Stimulated activated CD4-positive, alpha-beta T cell treated with anti-CD3 and anti-CD28 coated beads, Interleukin-12 subunit alpha, Interleukin-12 subunit beta, amount 100 ng/mL, for 48 hours (primary cell): ENCODE results near the gene CD34.
"Not testable (repeated sequence)": the region's sequence is repeated elsewhere in the genome, so short reads cannot be mapped to it uniquely, and the experiment has no call there.

Experiments used
- DNase-seq, 3 donors: peaks; one replicate each; pipeline ENCODE4 v3.0.0-alpha.2; 2020; ENCODE audit warnings: low read depth in 2 of 3, low spot score in 1 of 3

The CD34 gene

DNA sequence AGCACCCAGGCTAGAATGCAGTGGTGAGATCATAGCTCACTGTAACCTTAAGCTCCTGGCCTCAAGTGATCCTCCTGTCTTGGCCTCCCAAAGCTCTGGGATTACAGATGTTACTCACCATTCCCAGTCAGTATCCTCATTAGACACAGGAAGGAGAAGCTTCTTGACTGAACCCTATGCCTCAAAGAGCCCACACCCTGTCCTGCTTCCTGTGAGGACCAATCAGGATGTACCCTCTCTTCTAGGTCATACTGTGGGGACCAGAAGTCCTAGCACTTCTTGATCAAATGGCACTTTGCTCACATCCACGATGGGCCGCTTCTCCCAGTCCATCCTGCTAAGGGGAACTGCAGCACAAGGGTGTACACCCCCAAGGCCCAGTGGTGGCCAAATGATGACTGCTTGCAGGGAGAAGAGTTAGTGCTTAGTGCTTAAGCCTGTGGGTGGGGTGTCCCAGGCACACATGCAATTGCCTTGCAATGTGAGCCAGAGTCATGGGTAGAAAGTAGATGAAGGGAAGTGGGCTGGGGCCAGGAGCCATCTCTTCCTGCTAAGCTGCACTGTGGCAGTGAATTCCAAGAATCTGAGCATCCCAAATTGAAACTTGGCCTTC is 9.8 kb downstream of the CD34 start:
- no peak for DNase-seq

DNA sequence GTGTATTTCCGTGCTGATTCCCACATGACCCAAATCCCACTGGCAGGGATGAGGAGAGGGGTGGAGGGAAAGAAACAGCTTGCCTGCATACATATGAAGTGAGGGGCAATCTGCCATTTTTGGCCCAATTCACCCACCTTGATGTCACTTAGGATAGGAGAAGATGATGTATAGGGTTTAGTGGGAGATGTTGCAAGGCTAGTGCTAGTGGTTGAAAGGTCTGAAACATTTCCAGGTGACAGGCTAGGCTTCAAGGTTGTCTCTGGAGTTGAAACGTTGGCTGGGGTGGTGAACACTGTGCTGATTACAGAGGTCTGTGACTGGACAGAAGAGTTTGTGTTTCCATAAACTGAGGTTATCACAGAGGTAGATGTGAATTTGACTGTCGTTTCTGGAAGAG is 12.1 kb downstream of the CD34 start:
- no peak for DNase-seq

DNA sequence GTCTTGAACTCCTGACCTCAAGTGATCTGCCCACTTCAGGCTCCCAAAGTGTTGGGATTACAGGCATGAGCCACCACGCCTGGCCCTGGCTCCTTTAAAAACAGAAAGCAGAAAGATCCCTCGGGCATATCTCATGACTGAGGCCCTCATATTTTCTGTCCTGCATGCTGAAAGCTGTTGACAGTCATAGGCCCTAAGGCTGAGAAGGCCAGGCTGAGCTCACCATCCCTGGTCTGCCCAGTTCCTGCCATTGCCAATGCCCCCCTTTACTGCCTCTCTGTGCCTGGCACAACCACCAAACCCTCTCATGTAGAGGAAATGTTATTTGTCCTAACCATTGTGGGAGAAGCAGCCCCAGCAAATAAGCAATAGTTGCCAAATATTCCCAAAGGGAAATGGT is 12.7 kb downstream of the CD34 start:
- DNase-seq: no peak

DNA sequence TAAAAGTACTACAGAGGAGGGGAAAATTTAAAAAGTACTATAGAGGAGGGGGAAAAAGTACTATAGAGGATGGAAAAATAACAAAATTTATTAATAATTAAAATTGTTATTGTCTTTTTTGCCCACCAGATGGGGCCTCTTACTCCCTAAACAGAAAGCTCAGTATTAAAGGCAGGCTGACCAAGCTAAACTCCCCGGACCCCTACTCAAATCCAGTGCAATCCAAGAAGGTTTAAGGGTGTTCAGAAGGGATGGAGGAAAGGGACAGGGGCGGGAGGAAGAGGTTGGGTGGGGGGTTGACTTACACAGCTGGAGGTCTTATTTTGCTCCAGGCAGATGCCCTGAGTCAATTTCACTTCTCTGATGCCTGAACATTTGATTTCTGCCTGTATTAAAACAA is 13.7 kb downstream of the CD34 start:
- no peak for DNase-seq

DNA sequence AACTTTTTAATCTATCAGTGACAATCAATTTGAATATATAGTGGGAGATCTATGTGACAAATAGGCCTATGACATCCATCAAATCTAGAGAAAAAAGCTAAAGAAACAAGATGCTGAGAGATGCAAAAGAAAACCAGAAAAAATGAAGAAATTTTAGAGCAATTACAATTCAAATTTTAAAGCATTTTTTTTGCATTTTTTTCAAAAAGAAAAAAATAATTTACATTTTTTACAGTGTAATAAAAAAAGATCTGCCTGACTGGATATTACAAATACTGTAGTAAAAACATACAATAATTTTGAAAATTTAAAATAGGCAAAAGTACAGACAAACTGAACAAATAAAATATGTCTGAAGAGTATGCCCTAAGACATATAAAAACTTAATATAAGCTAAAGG is 14.4 kb downstream of the CD34 start:
- DNase-seq: no peak

DNA sequence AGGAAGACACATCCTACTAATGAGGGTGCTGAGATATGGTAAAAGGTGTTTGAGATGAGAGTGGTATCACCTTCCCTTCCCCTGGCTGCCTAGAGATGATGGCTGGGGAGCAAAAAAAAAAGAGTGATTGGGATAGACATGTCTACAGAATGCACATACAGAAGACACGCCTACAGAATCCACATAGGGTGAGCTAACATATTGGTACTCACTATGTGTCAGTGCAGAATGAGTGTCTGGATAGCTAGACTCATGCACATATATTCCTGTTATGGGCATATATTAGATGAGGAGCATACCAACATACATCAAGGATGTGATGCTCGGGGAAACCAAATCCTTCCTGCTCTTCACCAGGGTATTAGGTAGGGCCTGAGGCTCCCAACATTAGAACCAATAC is 16.2 kb downstream of the CD34 start:
- no peak for DNase-seq

DNA sequence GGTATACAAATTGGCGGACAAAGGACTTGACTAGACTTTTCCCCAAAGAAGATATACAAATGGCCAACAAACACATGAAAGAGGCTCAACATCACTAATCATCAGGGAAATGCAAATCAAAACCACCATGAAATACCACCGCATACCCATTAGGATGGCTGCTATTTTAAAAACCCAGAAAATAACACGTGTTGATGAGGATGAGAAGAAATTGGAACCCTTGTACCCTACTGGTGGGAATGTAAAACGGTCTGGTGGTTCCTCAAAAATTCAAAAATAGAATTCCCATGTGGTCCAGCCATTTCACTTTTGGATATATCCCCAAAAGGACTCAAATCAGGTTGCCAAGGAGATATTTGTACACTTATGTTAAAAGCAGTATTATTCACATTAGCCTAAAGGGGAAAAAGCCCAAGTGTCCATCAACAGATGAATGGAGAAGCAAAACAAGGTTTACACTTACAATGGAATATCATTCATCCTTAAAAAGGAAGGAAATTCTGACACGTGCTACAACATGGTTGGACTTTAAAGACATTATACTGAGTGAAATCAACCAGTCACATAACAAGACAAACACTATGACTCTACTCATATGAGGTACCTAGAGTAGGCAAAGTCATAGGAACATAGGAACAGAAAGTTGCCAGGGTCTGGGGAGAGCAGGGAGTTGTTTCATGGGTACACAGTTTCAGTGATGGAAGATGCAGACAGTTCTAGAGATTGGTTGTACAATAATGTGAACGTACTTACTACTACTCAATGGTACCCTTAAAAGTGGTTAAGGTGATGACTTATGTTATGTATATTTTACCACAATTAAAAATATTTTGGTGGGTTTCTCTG is 17.0 kb downstream of the CD34 start:
- DNase-seq: no peak

DNA sequence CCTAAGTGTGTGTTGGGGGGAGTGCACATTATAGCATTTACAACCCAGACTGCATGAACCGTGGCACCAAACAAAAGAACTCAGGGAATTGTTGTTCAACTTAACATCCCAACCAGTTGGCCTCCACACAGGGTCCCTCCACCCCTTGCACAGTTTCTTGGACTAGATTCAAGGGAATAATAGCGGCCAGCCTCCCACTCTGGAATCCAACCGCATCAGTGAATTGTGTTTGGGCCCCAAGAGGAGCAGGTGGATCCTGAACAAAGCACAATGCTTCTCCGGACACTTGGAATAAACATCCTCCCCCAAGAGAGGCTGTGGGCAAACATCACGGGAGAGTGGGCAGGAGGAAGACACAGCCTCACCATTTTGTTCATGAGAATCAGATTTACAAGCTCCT is 18.2 kb downstream of the CD34 start:
- no peak for DNase-seq

DNA sequence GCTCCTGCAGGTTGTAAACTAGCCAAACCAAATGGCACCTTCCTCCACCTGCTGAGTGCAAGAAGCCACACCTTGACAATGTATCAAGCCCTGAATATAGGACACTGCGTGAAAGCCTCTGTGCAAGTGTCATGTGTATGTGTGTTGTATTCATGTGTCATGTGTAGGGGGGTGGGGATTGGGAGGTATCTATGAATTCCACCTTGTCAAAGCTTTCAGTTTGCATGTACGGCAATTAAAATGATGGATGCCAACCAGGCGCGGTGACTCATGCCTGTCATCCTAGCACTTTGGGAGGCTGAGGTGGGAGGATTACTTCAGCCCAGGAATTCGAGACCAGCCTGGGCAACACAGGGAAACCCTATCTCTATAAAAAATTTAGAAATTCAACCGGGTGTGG is 19.8 kb downstream of the CD34 start:
- DNase-seq: no peak

DNA sequence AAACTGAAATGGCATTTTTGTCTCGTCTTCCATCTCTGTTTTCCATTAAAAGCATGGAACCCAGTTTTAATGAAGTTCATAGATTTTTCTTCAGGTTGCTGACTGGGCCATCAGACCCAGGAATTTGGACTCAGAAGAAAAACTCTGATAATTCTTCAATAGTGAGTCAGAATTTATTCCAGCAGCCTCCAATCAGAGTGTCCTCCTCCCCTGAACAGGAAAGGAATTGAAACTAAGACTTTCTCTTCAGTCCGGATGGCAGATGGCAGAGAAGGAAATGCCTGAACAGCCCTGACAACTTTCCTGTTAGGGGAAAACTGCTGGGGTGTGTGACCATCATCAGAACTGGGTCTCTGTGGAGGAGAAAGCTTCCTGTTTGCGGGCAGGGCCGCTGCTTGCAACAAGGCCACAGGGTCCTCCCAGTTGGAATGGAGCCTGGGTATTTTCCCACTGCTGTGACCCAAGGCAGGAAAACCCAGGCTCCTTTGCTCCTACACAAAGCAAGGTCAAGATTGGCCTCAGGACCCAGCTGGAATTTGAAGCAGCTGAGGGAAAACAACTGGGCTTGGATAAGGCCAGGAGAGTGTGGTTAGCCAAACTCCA is 20.7 kb downstream of the CD34 start:
- DNase-seq: no peak

DNA sequence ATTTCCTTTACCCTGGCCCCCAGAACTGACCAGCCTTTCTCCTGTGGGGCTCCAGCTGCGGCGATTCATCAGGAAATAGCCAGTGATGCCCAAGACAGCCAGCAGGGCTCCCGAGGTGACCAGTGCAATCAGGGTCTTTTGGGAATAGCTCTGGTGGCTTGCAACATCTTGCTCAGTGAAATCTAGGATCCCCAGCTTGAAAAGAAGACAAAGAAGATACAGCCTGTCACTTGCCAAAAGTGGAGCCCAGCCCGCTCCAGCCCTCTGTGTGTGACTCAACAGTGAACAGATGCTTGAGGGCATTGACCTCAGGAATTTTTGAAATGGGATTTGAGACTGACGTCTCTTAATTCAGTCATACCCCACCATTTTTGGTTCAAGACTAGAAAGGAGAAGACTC is 22.3 kb downstream of the CD34 start:
- no peak for DNase-seq

DNA sequence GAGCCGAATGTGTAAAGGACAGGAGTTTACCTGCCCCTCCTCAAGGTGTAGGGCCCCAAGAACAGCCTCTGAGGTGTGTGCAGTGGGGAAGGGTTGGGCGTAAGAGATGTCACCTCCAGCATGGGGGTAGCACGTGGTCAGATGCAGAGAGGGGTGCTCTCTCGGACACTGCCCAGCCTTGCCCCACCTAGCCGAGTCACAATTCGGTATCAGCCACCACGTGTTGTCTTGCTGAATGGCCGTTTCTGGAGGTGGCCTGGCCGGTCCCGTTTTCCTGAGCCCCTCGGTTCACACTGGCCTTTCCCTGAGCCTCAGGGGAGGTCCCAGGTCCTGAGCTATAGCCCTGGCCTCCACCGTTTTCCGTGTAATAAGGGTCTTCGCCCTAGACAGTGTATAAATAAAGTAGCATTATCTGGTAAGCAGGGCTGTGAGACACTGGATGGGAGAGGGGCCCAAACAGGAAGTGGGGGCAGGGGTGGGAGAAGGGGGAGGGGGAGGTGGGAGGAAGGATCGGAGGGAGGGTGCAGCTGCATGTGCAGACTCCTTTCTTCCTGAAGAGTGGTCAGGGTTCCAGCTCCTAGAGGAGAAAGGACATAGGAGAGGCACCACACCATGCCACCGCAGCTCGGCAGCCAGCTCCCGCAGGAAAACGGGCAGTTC is 23.3 kb downstream of the CD34 start:
- no peak for DNase-seq

DNA sequence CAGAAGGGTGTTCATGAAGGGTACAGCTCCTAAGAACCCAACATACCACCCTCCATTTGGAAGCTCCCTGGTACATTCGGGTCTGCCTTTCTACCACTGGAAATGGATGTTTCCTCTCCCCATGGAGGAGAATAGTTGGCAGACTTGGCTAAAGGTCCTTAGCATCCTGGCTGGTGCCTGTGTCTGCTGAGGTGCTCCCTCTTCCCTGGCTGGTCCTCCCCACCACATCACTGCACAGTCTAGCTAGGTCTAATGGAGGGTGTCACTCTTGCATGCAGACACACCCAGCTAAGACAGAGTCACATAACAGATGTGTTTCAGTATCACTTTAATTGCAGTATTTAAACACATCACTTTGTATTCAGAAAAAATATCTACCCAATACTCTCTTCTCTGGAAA is 24.7 kb downstream of the CD34 start:
- DNase-seq: no peak

DNA sequence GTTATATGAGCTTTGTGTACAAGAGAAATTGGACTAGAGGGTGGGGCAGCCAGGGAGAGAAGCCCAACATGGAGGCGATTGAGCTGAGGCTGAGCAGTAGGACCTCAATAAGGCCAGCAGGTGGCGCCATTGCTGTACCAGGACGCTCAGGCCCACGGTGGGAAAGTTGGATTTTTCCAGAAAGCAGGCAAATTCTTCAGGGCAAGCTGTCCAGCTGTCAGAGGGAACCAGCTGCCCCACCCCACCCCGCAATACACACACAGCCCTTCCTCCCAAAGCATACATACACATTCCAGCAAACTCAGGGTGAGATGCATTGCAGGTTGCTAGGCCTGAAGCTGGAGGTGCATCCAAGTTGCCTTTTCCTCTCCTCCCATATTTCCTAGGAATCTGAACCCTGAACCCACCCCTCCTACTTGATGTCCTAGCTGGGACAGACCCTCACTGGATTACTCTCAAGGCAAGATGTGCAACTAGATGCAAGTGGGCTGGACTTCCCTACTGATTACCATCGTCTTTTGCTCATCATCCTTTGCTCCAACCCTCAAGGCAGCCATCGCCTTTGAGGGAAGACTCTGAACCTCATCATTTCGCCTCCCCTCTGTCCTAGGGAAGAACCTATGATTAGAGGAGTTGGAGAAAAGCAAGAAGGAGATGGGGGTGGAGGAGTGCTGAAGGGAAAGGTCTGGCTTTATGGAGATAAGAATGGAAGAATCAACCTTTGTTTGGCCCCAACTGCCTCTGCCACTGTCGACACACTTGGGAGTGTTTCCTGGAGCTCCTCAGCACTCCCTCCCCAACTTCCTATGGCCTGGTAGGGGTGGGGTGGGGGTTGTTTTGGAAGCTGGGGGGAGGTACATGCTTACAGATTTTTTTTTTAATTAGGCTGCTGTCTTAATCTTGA is 25.5 kb downstream of the CD34 start:
- DNase-seq: peak; percentile 46 to 62 (median 57)

DNA sequence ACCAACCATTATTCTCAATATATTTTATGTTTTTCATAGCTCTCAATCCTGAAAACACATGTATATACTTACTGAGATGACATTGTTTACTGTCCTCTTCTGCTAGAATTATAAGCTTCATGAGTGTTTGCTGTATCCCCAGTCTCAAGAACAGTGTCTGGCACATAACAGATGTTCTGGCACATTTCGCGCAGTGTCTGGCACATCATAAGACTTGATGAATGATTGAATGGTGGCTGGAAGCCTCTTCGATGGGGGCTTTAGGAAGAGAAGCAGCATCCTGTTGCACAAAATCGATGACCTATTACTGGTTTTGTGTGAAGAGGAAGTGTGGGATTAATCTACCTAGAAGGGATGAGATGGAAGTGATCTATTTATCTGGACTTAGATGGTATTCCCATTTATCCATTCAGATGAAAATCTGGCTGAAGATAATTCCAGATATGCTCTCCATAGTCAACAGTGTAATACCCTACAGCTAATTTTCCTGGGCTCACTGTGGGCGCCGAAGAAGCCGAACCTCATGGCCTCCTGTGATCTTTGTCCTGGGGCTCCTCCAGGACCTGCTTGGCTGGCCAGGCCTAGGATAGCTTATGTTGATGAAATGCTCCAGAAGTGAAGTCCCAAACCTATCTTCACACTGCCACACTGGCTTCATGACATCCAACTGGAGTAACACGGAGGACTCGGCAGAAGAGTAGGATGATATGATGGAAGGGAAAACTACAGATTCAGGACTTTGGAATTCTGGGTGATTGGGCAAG is 26.5 kb downstream of the CD34 start:
- DNase-seq: no peak

DNA sequence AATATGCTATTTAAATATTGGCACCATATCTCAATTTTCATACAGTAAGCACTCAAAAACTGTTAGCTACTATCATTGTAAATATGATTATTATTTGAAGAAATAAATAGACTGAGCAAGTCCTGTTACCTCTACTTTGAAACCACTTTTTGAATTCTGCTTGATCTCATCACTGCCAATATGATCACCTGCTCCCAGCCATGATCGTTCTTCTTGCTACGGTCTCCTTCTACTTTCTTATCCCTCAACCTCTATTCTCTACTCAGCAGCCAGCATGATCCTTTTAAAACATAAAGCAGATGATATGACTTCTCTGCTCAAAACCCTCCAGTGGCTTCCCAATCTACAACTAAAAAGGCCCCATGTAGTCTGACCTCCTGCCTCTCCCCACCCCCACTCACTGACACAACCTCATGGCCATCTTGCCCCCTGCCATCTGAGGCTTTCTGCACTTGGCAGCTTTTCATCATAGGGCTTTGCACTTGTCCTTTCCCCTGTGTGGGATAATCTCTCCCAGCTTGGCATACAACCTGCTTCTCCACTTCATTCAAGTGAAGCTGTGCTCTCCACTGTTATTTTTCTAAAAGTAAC is 27.2 kb downstream of the CD34 start:
- no peak for DNase-seq

DNA sequence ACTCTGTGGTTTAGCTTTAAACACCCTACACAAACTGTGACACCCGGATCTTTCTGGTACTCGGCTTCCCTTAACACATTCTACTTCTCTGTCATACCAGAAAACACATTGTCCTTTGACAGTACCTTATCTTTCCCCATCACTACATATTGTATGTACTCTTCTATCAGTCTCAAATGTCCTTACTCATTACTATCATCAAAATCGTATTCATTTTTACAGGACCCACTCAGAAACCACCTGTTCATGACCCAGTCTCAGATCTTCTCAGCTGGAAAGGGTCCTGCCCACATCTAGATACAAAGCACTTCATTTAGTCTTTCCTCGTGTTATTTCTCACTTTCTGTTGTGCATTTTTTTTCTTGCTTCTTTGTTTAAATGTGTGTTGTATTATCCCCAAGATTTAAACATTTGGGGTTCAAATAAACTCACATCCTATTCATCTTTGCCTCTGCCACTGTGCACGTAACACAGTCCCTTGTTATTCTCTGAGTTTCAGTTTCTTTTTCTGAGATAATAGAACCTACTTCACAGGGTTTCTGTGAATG is 27.7 kb downstream of the CD34 start:
- no peak for DNase-seq

DNA sequence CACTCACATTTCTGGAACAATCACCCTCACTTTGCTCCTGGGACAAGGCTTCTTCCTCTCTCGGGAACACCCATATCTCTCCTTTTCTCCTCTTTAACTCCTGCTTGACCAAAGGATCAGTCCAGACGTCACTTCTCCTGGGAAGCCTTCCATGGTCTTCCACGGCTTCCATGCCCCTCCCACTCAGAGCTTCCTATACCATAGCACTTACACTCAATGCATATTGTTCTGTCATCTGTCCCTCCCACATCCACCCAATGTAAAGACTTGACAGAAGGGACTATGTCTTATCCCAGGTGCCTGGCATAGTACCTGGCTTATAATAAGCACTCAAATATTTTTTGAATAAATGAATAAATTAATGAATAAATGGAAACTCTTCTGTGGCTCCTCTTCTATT is 28.2 kb downstream of the CD34 start:
- DNase-seq: no peak

DNA sequence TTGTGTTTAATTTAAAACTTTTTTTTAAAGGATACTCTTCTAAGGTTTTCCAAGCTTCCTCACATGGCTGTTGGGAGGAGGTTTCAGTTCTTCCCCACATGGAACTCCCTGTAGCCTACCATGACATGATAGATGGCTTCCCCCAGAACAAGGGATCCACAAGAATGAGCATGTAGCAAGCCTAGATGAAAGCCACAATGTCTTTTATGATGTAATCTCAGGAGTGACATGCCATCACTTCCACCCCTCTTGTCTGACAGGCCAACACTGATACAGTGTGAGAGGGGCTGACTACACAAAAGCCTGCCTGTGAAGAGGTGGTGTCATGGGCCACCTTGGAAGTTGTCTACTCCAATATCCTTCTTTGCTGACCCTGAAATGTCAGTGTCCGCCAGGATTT is 32.0 kb downstream of the CD34 start:
- no peak for DNase-seq

DNA sequence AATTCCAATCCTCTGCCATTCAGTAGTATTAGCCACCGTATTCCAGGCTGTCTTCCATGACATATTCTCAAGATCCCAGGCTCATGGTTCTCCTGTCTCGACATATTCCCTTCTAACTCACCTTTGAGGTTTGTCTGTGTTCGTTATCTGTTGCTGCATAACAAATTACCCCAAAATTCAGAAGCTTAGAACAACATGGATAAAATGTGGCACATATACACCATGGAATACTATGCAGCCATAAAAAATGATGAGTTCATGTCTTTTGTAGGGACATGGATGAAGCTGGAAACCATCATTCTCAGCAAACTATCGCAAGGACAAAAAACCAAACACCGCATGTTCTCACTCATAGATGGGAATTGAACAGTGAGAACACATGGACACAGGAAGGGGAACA is 33.0 kb downstream of the CD34 start:
- not testable (repeated sequence) for DNase-seq
